Right cardiac atrium (tissue), 5 donors: ENCODE results near the gene SLC39A8. TPM values are rescaled to one million over a fixed set of nuclear protein-coding genes. Genes with fewer than 3 reads are reported as not detected.

Experiments
- ATAC-seq, 2 donors: fragments of 200-7000 bp; cut with Tn5 transposase; one replicate each; pipeline versions ENCODE4 v1.8.0 to v1.9.1; 2020; ENCODE audit warnings: moderate library complexity in 2 of 2, mild to moderate bottlenecking in 1 of 2
- DNase-seq, 3 donors: peaks; one replicate each; pipeline ENCODE4 v3.0.0-alpha.2; 2020
- H3K27ac ChIP-seq: one replicate; pipeline ENCODE4 v1.5.1; 2013; ENCODE audit warnings: mild to moderate bottlenecking, low read length, control low read depth, moderate library complexity
- H3K27me3 ChIP-seq: one replicate; pipeline ENCODE4 v1.6.1; 2013; ENCODE audit not compliant: control insufficient read depth, insufficient read depth
- H3K4me1 ChIP-seq: one replicate; pipeline ENCODE4 v1.6.1; 2013; ENCODE audit warnings: low read length; ENCODE audit not compliant: control insufficient read depth, insufficient read depth
- H3K4me3 ChIP-seq: one replicate; pipeline ENCODE4 v1.5.1; 2013; ENCODE audit warnings: low read length, control low read depth
- H3K9me3 ChIP-seq: one replicate; pipeline ENCODE4 v1.6.1; 2013; ENCODE audit warnings: low read length; ENCODE audit not compliant: control insufficient read depth
- WGBS: extraction: QIAGEN DNeasy Blood & Tissue Kit; methylation state at CpG from one replicate; pipeline ENCODE4 v1.1.7; 2013; 5-methylcytosine and 5-hydroxymethylcytosine counted together
- intact Hi-C, 4 donors: fragments of 100-400 bp; cut with DNase I; formaldehyde crosslinking; loops; one replicate each; pipeline versions ENCODE4 v1.11.0 to v1.14.0; 2022 to 2023
- polyA plus RNA-seq: library from polyadenylated mRNA; stranded (reverse); fragments of 200-250 nt; gene quantifications from one replicate; pipeline ENCODE4 v1.2.3, GENCODE V29; 2013
- total RNA-seq, 4 donors: library from RNA; stranded (reverse); fragmentation: NEBNext Ultra II Directional; extraction: Animal tissue kit (Norgen Biotek cat#: 25700); gene quantifications; one replicate each; pipeline ENCODE4 v1.2.1, GENCODE V29; 2021
- donor health status: healthy with polysubstance abuse.
- donor health status: DM: no; HTN: yes; CAD: no.
- donor health status: DM: no; HTN: no; CAD: no.
- donor health status: DM: no; HTN: yes; CAD: no; lungs with severe emphysema.
- donor health status: DM: yes; HTN: yes; CAD: no.

Gene SLC39A8
- total and polyA plus RNA-seq, 5 donors = 60.5 to 92.3 (median 79.9) TPM

GRCh38 chr4:102356562-102357202 is 11.4 kb upstream of the SLC39A8 start:
- Histone ChIP-seq H3K27ac (no peak overlapping the region), H3K4me3 (no peak overlapping the region), H3K27me3 (no peaks in the 10 kb centered on the region), H3K9me3 (no peaks in the 10 kb centered on the region), H3K4me1 (no peaks in the 10 kb centered on the region)
- ATAC-seq (no peak), DNase-seq (no peak)
- WGBS = 96% methylated on average over 3 of the region's 3 CpGs
- intact Hi-C loops = no loop called here

DNA sequence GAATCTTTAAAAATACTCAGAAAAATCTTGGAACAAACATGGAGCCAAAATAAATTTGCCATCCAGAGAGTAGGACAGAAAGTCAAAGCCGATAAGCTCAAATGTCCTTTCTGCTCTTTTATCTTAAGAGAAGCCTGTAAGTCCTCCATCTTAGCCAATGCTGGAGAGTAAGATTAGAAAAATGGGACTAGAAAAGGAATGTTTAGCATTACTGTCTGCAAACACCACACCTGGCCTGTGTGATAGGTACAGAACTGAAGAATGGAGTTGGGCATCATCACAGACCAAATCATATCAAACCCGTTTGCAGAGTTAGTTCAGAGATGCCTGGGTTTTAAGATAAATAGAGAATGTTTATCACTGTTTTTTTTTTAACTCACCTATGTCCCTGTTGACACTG is 10.5 kb upstream of the SLC39A8 start:
- no peaks in the 10 kb centered on the region for H3K4me1 ChIP-seq
- H3K4me3 ChIP-seq = no peak overlapping the region
- ATAC-seq = no peak
- no peak overlapping the region for H3K27ac ChIP-seq
- intact Hi-C loops = no loop called here
- no peak for DNase-seq
- no peaks in the 10 kb centered on the region for H3K9me3 ChIP-seq
- H3K27me3 ChIP-seq = no peaks in the 10 kb centered on the region
- 58% methylated on average over 2 of the region's 2 CpGs for WGBS

DNA sequence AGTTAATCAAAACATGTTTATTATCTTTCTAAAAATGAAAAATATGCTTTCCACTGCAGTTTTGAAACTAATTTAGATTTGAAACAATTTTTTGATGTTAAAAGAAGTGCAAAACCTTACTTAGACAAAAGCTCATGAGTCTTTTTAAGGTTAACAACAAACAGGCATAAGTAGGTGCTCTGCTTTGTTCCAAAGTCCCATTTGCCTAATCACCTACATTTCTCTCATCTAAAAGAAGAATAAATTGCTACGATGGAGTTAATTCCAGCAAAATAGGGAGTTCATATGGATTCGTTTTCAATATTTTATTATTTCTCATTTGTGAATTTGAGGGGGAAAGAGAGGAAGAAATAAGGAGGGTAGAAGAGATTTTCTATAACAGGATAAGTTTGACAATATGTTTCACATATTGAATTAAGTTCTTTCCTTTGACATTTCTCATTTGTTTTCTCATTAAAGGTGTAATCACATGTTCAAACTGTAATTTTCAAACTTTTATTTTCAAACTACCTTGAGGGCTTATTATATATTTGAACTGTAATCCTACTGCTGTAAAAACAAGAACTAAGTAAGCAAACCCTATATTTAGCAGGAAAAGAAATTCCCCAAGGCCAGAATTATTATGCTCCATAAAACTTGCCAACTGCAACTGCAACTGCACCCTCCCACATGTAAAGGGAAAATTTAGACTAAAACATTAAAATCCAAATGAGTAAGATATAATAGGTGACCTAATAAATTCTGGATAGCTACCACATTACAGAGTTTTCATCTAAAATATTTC is 9.6 kb upstream of the SLC39A8 start:
- Histone ChIP-seq H3K4me3 (no peak overlapping the region), H3K9me3 (no peaks in the 10 kb centered on the region), H3K27me3 (no peaks in the 10 kb centered on the region), H3K27ac (no peak overlapping the region), H3K4me1 (no peaks in the 10 kb centered on the region)
- intact Hi-C loops = no loop called here
- ATAC-seq = no peak
- no peak for DNase-seq
- WGBS = 75% methylated on average over 2 of the region's 2 CpGs

GRCh38 chr4:102352781-102353180 is 7.5 kb upstream of the SLC39A8 start:
- no peak for DNase-seq
- H3K27me3 ChIP-seq = no peaks in the 10 kb centered on the region
- no peak overlapping the region for H3K27ac ChIP-seq
- WGBS = 84% methylated on average over 6 of the region's 6 CpGs
- H3K4me1 ChIP-seq = no peaks in the 10 kb centered on the region
- no peak for ATAC-seq
- no peaks in the 10 kb centered on the region for H3K9me3 ChIP-seq
- intact Hi-C loops = no loop called here
- no peak overlapping the region for H3K4me3 ChIP-seq

DNA sequence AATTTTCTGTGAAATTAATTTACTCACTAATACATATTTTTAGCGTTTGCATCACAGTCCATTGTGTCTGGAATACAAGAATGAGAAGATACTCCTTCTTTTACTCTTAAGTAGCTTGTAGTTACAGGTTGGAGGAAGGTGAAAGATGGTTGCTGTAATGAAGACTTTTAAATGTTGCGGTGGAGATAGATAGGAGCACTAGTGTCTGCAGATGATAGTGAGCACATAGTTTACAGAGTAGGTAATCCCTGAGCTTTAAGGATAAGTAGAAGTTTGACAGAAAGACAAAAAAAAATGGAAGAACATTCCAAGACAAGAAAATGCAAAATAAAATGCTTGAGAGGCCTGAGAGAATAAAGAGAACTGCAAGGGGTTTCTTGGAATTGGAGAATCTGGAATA is 5.4 kb upstream of the SLC39A8 start:
- WGBS = 75% methylated on average over 2 of the region's 2 CpGs
- no peaks in the 10 kb centered on the region for H3K4me1 ChIP-seq
- H3K27ac ChIP-seq = no peak overlapping the region
- intact Hi-C loops = no loop called here
- no peaks in the 10 kb centered on the region for H3K27me3 ChIP-seq
- DNase-seq = no peak
- no peaks in the 10 kb centered on the region for H3K9me3 ChIP-seq
- ATAC-seq = no peak
- H3K4me3 ChIP-seq = no peak overlapping the region

DNA sequence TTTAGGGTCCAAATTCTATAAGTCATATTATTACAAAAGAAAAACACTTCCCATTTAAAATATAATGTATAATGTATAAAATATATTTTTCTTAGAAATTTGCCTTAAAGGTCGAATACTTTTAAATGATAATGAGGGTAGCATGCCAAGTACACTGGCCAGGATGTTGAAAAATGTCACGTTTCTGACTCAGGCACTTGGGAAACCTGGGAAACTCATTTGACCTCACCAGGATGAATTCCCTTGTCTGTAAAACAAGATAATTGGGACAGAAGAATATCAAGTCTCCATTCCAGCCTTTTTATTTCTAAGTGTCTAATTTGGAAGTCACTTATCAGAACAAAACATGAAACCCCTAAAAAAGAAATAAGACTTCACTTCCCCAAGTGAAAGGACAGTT is 3.4 kb upstream of the SLC39A8 start:
- Histone ChIP-seq H3K4me3 (no peak overlapping the region), H3K27me3 (no peaks in the 10 kb centered on the region), H3K27ac (no peak overlapping the region), H3K9me3 (no peaks in the 10 kb centered on the region), H3K4me1 (no peaks in the 10 kb centered on the region)
- intact Hi-C loops = no loop called here
- 51% methylated on average over 2 of the region's 2 CpGs for WGBS
- DNase-seq = no peak
- ATAC-seq = no peak

DNA sequence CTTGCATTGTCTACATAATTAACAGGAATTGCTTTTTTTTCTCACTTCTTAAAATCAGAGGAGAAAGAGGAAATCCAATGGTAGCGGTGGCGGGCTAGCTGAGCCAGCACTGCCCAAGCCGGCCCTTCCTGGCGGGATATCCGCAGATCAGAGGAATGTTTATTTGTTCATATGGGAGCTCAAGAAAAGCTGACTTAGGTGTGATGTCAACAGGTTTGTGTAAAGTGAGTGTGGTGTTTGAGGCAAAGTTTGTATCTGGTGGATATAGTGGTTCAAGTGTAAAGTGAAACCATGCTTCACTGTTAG is 466 bp upstream of the SLC39A8 start:
- Histone ChIP-seq H3K4me3 (peak overlapping the region; percentile 11), H3K27me3 (no peaks in the 10 kb centered on the region), H3K27ac (no peak overlapping the region), H3K9me3 (no peaks in the 10 kb centered on the region), H3K4me1 (no peaks in the 10 kb centered on the region)
- WGBS = 17% methylated on average over 5 of the region's 5 CpGs
- DNase-seq = peak in 1 of 3 donors; percentile 45
- ATAC-seq = peak in 1 of 2 donors; percentile 2
- intact Hi-C loops = no loop called here

DNA sequence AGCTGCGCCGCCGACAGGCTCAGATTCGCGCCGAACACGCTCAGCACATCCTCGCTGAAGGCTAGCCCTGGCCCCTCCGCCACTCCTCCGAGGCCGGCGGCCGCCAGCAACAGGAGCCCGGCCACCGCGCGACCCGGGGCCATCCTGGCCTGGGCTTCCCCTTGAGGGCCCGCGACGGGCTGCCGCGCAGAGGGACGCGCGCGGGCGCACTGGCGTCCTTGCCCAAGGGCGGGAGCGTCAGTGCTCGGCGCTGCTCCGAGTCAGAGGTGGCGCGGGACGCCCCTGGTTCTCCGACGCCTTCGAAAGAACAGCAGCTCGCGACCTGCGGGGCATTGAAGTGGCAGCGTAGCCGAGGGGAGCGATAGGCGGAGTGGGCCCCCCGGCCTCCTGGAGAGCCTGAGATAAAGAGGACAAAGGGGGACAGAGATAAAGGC is 745 bp downstream of the SLC39A8 start:
- Histone ChIP-seq H3K27me3 (no peaks in the 10 kb centered on the region), H3K9me3 (no peaks in the 10 kb centered on the region), H3K4me1 (no peaks in the 10 kb centered on the region), H3K4me3 (peak overlapping the region; percentile 41), H3K27ac (peak overlapping the region; percentile 70)
- DNase-seq (peak; percentile 70 to 87 (median 86)), ATAC-seq (peak; percentile 91 to 92)
- intact Hi-C loops = no loop called here
- under 1% methylated on average over 48 of the region's 48 CpGs for WGBS

DNA sequence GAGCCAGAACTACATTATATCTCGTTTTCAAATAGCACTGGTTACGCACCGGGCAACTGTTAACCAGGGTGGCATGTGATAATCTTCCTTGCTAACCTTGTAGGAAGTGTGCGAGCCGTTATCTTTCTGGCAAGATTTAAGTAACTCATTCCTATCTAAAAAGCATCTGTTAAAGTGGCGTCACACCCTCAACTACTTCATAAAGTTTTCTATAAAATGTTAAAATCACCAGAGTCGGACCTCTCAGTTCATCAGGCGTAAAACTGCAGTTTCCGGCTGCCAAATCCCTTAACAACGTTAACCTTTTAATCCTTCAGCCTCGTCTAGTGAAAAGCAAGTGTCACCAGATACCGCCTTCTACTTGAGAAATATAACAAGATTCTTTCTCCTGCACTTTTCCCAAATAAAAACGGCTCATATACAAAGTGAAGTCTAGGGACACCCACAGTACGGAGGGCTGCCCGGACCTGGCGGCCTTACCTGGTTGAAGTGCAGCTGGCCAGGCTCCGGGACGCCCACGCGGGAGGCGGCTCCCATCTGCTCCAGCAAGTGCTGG is 1.2 kb downstream of the SLC39A8 start:
- Histone ChIP-seq H3K4me3 (peak overlapping the region; percentile 41), H3K9me3 (no peaks in the 10 kb centered on the region), H3K27ac (peak overlapping the region; percentile 70), H3K27me3 (no peaks in the 10 kb centered on the region), H3K4me1 (no peaks in the 10 kb centered on the region)
- intact Hi-C loops = no loop called here
- ATAC-seq = no peak
- no peak for DNase-seq
- 4% methylated on average over 21 of the region's 21 CpGs for WGBS

DNA sequence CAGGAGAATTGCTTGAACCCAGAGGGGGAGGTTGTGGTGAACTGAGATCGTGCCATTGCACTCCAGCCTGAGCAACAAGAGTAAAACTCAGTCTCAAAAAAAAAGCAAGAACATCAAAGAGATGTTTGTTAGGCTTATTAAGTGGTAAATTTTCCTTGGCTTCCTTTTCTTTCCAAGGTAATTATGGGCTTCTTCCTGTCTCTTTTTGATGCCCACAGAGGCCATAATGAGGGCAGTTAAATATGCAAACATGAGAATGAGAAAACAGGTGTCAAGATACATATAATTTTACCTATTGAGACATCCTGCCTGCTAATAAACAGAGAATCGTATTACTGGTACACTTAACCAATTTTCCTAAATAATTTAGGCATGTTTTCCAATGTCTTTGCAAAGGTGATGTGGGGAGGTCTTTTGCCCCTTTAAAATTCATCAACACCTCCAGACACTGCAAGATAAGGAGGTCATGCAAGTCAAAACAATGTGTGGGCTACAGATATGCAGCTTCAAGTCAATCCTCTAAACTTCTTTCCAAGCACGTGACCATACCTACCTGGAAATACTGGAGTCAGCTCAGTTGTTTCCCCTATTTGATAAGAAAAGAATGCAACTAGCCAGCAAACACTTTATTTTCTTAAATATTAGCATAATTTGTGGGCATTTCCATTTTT is 2.7 kb downstream of the SLC39A8 start:
- Histone ChIP-seq H3K9me3 (no peaks in the 10 kb centered on the region), H3K4me3 (no peak overlapping the region), H3K4me1 (no peaks in the 10 kb centered on the region), H3K27ac (no peak overlapping the region), H3K27me3 (no peaks in the 10 kb centered on the region)
- 85% methylated on average over 3 of the region's 3 CpGs for WGBS
- intact Hi-C loops = no loop called here
- ATAC-seq (no peak), DNase-seq (no peak)

DNA sequence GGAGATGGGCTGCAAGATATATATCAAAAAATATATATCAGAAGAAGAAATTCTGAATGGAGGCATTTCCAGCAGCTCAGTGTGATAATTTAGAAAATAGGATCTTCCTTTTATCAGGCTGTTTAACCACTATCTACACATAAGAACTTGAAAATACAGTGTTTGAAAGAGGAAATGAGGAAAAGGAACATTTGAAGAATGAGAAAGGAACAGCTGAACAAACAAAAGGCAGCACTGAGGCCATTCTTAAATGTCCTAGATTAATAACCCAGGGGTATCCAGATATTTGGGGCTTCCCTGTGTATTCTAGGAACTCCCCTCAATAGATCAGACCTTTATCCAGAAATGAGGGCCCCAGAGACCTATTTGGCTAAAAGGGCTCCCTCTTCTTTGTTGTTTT is 4.1 kb downstream of the SLC39A8 start:
- ATAC-seq = no peak
- H3K4me1 ChIP-seq = no peaks in the 10 kb centered on the region
- no peak for DNase-seq
- H3K4me3 ChIP-seq = no peak overlapping the region
- H3K9me3 ChIP-seq = no peaks in the 10 kb centered on the region
- intact Hi-C loops = no loop called here
- H3K27ac ChIP-seq = no peak overlapping the region
- H3K27me3 ChIP-seq = no peaks in the 10 kb centered on the region
